AG04449 (cell line): Measurements from ENCODE around the gene ZNF888.
"Not testable (repeated sequence)": the region's sequence is repeated elsewhere in the genome, so short reads cannot be mapped to it uniquely, and the experiment has no call there.

Experiments used
- CTCF ChIA-PET: fragments of 350-600 bp; formaldehyde crosslinking; extraction: SDS; loops from one replicate; lab custom pipeline; 2021; ENCODE audit warnings: antibody characterized with exemption; lab: Yijun Ruan, JAX
- POLR2A ChIA-PET: fragments of 400-600, 350-600 bp; formaldehyde crosslinking; extraction: SDS; loops from one replicate; lab custom pipeline; 2020; ENCODE audit warnings: antibody characterized with exemption, inconsistent platforms; lab: Yijun Ruan, JAX
- DNase-seq: peaks from one replicate; pipeline ENCODE4 v3.0.0-alpha.2; 2010; ENCODE audit warnings: low read depth, low spot score
- H3K4me3 ChIP-seq: 2 replicates; pipeline ENCODE4 v1.5.1; 2011; ENCODE audit warnings: low read depth, mild to moderate bottlenecking, control low read depth, low read length
- CTCF ChIP-seq: IDR thresholded peaks from one replicate; pipeline ENCODE4 v1.5.1; 2011; ENCODE audit warnings: mild to moderate bottlenecking, moderate library complexity, low read length, control low read depth, inconsistent platforms; ENCODE audit not compliant: insufficient read depth; ENCODE audit errors: missing control alignments

Gene ZNF888

DNA sequence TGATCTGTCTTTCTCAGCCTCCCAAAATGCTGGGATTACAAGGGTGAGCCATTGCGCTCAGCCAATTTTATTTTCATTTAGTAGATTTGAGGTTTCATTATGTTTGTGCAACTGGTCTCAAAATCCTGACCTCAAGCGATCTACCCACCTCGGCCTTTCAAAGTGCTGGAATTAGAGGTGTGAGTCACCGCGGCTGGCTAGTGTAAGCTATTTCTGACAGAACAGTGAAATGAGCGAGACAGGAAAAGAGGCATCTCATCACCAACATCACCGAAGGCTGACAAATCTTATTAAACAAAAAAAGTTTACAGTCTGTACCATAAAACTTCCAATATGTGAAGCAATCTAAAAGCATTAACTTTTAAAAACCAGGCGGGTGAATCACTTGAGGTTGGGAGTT is 12.2 kb upstream of the ZNF888 start:
- no peak overlapping the region for H3K4me3 ChIP-seq
- ChIA-PET POLR2A (no interaction called here), CTCF (no interaction called here)
- no peak for TF ChIP-seq CTCF
- no peak for DNase-seq

GRCh38 chr19:52924641-52925040 is 1.4 kb upstream of the ZNF888 start:
- DNase-seq, POLR2A ChIA-PET, H3K4me3 ChIP-seq, CTCF ChIA-PET: not testable (repeated sequence)

DNA sequence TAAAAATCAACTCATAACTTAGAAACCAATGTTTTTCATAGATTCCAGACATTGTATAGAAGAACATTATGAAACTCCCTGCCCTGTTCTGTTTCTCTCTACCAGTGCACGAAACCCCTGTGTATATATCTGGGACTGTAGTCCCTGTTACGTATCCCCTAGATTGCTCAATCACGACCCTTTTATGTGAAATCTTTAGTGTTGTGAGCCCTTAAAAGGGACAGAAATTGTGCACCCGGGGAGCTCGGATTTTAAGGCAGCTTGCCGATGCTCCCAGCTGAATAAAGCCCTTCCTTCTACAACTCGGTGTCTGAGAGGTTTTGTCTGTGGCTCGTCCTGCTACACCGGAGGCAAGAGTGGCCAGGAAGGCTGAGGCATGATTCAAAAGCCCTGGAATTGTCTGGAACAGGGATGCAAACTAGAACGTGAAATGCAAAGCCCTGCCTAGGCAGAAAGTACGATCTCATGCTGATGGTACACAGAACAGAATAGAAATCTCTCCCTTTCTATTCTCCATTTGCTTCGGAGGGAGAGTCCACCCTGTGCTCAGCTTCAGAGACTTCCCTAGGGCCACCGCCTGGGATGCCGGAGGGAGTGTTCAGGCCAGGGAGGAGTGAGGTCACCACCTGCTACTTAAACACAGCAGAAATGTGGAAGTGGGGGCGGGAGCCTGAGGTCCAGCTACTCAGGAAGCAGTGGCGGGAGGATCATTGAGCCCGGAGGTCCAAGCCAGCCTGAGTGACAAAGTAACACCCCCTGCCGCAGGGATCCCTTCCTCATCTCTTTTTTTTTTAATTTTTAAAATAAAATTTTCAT is 758 bp upstream of the ZNF888 start:
- no peak for DNase-seq
- ChIA-PET CTCF (no interaction called here), POLR2A (no interaction called here)
- H3K4me3 ChIP-seq = peak overlapping the region; percentile 74
- TF ChIP-seq CTCF = no peak

DNA sequence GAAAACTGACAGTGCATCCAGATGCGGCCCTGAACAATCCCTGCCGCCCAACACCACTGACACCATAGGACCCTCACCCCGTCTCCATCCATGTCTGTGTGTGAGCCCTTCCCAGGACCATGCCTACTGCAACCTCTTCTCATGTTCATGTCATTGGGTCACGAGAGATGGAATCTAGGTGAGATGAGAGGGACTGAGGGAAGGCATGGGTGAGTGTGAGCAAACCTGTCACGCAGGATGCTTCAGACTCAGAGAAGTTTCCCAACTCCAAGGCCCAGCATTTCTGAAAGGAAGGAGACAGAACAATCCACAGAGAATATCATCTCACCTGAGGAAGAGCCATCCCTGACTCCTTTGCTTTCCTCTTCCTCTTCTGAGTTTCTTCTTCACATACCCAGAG is 5.7 kb downstream of the ZNF888 start:
- TF ChIP-seq CTCF = no peak
- H3K4me3 ChIP-seq = no peak overlapping the region
- DNase-seq = no peak
- POLR2A ChIA-PET = no interaction called here
- CTCF ChIA-PET = no interaction called here

DNA sequence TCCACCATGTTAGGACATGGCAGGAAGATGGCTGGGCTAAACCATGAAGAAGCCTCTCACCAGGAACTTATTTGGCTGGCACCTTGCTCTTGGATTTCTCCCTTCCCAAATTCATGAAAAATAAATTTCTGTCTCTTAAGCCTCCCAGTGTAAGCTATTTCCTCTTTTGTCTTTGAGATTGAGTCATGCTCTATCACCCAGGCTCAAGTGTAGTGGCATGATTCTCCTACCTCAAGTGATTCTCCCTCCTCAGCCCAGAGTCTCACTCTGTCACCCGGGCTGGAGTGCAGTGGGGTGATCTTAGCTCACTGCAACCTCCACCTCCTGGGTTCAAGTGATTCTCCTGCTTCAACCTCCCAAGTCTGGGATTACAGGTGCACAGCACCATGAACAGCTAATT is 12.6 kb downstream of the ZNF888 start:
- no peak for TF ChIP-seq CTCF
- POLR2A ChIA-PET = interaction anchor here (0.6 kb wide), 1 partner anchor 117 kb away, joined by 3 read pairs; no protein-coding TSS in a partner anchor
- CTCF ChIA-PET = no interaction called here
- H3K4me3 ChIP-seq = no peak overlapping the region
- DNase-seq = no peak

DNA sequence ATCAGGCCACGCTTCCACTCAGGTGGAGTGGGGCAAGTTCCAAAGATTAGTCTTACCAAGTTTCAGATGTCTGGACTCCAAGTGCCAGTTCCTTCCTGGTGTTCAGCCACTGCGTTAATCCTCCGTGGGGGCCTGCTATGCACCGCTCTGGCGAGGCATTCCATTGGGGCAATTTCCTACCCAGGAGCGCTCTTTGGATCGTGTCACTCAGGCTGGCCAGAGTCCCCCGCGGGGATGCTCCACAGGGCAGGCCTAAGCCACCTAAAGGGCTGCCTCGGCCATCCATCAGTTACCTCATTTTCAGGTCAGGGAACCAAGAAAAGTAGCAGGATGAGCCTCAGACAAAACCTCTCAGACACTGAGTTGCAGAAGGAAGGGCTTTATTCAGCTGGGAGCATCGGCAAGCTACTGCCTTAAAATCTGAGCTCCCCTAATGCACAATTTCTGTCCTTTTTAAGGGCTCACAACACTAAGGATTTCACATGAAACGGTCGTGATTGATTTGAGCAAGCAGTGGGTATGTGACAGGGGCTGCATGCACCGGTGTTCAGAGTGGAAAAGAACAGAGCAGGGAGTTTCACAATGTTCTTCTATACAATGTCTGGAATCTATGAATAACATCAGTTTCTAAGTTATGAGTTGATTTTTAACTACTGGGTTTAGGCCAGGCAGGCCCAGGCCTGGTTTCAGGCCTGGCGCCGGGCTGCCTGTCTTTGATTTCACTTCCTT is 19.0 kb downstream of the ZNF888 start:
- H3K4me3 ChIP-seq, POLR2A ChIA-PET, CTCF ChIA-PET, DNase-seq: not testable (repeated sequence)

- POLR2A ChIA-PET = no interaction called here
- no peak for DNase-seq
- no peak for TF ChIP-seq CTCF
- no peak overlapping the region for H3K4me3 ChIP-seq
- CTCF ChIA-PET = no interaction called here
Measured at GRCh38 chr19:52901842-52902241, 21.4 kb downstream of the ZNF888 start.

GRCh38 chr19:52898596-52898995 is 24.6 kb downstream of the ZNF888 start:
- not testable (repeated sequence) for DNase-seq
- CTCF ChIA-PET = interaction anchor here (1.5 kb wide), 1 partner anchor 95 kb away, joined by 3 read pairs; no protein-coding TSS in a partner anchor

More at GRCh38 chr19:52898596-52898995, 24.6 kb downstream of the ZNF888 start:
- H3K4me3 ChIP-seq, POLR2A ChIA-PET: not testable (repeated sequence)
